ENCODE results near the gene ASXL1. TPM values are rescaled to one million over a fixed set of nuclear protein-coding genes. Genes with fewer than 3 reads are reported as not detected.

Gene ASXL1
- total and polyA plus RNA-seq, 10 of the 15 experiments (the other 5 are each of a cell fraction or from before 2014, with no cell fraction given), result 11.0 to 87.6 (median 56.8) TPM

- Histone ChIP-seq H3K4me2 (ENCODE audit: control insufficient read depth, insufficient read depth) (no peak overlapping the region), H4K20me1 (ENCODE audit: control insufficient read depth, insufficient read depth) (no peaks in the 10 kb centered on the region), H3K27me3 (replicated peaks in 1 of 2; ENCODE audit: control insufficient read depth in 2 of 2, insufficient read depth in 2 of 2, low read length in 1 of 2) (no peaks in the 10 kb centered on the region), H3K4me3 (no peak overlapping the region), H3K9ac (ENCODE audit: control insufficient read depth, insufficient read depth, low read length) (no peak overlapping the region), H3K9me3 (replicated peaks; ENCODE audit: control insufficient read depth, insufficient read depth, low read length) (no peaks in the 10 kb centered on the region), H3K27ac (ENCODE audit: control insufficient read depth, insufficient read depth) (no peak overlapping the region), H2AFZ (ENCODE audit: control insufficient read depth, low read depth, low read length) (no peak overlapping the region), H3K36me3 (ENCODE audit: control insufficient read depth in 2 of 2, insufficient read depth in 2 of 2, low read length in 1 of 2) (no peaks in the 10 kb centered on the region; a peak in 1 of 4 replicates), H3K4me1 (ENCODE audit: control insufficient read depth, insufficient read depth, low read length) (no peaks in the 10 kb centered on the region), H3K79me2 (ENCODE audit: control insufficient read depth, insufficient read depth, low read length) (no peaks in the 10 kb centered on the region)
- ChIA-PET POLR2A (interaction anchor here (0.6 kb wide), 1 partner anchor 7 kb away, joined by 3 read pairs; no protein-coding TSS in a partner anchor), RAD21 (ENCODE audit: unreplicated experiment) (interaction anchor here (0.7 kb wide), 1 partner anchor 97 kb away, joined by 3 read pairs; no protein-coding TSS in a partner anchor), SMC1A (ENCODE audit: uncharacterized antibody, unreplicated experiment) (no interaction called here), CTCF (no interaction called here)
- 64% methylated on average over 17 of the region's 17 CpGs for WGBS (ENCODE audit: insufficient coverage, insufficient replicate concordance, low lambda C conversion rate, missing lambda C conversion rate)
- intact Hi-C loops (cut with micrococcal nuclease; ENCODE audit: unreplicated experiment) (no loop called here), in situ Hi-C loops (cut with MboI) (no loop called here)
- ATAC-seq, result no peak
- FAIRE-seq, result no peak
- no TSS peak for BruUV-seq (replicated peaks)
- TF ChIP-seq SREBF1 (IDR thresholded peaks at IDR 0.05; ENCODE audit: low read length) (no peak), LARP7 (IDR thresholded peaks at IDR 0.05) (no peak)
- DNase-seq (ENCODE audit: low read depth, low spot score), result no peak
Measured at GRCh38 chr20:32461836-32462600, 103.9 kb downstream of the ASXL1 start.

GRCh38 chr20:32462900-32463641, 104.9 kb downstream of the ASXL1 start:
- no peak overlapping the region for H3K27ac ChIP-seq (ENCODE audit: control insufficient read depth, insufficient read depth)
- intact Hi-C loops (cut with micrococcal nuclease; ENCODE audit: unreplicated experiment) (no loop called here), in situ Hi-C loops (cut with MboI) (no loop called here)
- ChIA-PET RAD21 (ENCODE audit: unreplicated experiment) (interaction anchor here (0.7 kb wide), 1 partner anchor 98 kb away, joined by 3 read pairs; no protein-coding TSS in a partner anchor), POLR2A (no interaction called here), SMC1A (ENCODE audit: uncharacterized antibody, unreplicated experiment) (no interaction called here), CTCF (no interaction called here)
- no peaks in the 10 kb centered on the region for H4K20me1 ChIP-seq (ENCODE audit: control insufficient read depth, insufficient read depth)
- H3K79me2 ChIP-seq (ENCODE audit: control insufficient read depth, insufficient read depth, low read length), result no peaks in the 10 kb centered on the region
- no peak overlapping the region for H2AFZ ChIP-seq (ENCODE audit: control insufficient read depth, low read depth, low read length)
- no peaks in the 10 kb centered on the region; a peak in 1 of 4 replicates for H3K36me3 ChIP-seq (ENCODE audit: control insufficient read depth in 2 of 2, insufficient read depth in 2 of 2, low read length in 1 of 2)
- DNase-seq (ENCODE audit: low read depth, low spot score) (no peak), FAIRE-seq (no peak), ATAC-seq (no peak)
- H3K4me1 ChIP-seq (ENCODE audit: control insufficient read depth, insufficient read depth, low read length), result no peaks in the 10 kb centered on the region
- no TSS peak for BruUV-seq (replicated peaks)
- no peak overlapping the region for H3K4me2 ChIP-seq (ENCODE audit: control insufficient read depth, insufficient read depth)
- H3K9me3 ChIP-seq (replicated peaks; ENCODE audit: control insufficient read depth, insufficient read depth, low read length), result no peaks in the 10 kb centered on the region
- no peak overlapping the region for H3K4me3 ChIP-seq
- no peaks in the 10 kb centered on the region for H3K27me3 ChIP-seq (replicated peaks in 1 of 2; ENCODE audit: control insufficient read depth in 2 of 2, insufficient read depth in 2 of 2, low read length in 1 of 2)
- WGBS (ENCODE audit: insufficient coverage, insufficient replicate concordance, low lambda C conversion rate, missing lambda C conversion rate), result 77% methylated on average over 15 of the region's 15 CpGs
- no peak overlapping the region for H3K9ac ChIP-seq (ENCODE audit: control insufficient read depth, insufficient read depth, low read length)
- no peak for TF ChIP-seq PKNOX1 (IDR thresholded peaks at IDR 0.05)
- TF ChIP-seq TBL1XR1 (IDR thresholded peaks at IDR 0.05; ENCODE audit: low read depth, low read length), result no peak
